ENCODE measurements around the gene RDH13. TPM values are rescaled to one million over a fixed set of nuclear protein-coding genes. Genes with fewer than 3 reads are reported as not detected.
A peak's percentile ranks its signal among the peaks of the same experiment; 100 is the strongest.

The RDH13 gene
- total RNA-seq, 1 donor from 2014 or later, result 37.9 TPM

DNA sequence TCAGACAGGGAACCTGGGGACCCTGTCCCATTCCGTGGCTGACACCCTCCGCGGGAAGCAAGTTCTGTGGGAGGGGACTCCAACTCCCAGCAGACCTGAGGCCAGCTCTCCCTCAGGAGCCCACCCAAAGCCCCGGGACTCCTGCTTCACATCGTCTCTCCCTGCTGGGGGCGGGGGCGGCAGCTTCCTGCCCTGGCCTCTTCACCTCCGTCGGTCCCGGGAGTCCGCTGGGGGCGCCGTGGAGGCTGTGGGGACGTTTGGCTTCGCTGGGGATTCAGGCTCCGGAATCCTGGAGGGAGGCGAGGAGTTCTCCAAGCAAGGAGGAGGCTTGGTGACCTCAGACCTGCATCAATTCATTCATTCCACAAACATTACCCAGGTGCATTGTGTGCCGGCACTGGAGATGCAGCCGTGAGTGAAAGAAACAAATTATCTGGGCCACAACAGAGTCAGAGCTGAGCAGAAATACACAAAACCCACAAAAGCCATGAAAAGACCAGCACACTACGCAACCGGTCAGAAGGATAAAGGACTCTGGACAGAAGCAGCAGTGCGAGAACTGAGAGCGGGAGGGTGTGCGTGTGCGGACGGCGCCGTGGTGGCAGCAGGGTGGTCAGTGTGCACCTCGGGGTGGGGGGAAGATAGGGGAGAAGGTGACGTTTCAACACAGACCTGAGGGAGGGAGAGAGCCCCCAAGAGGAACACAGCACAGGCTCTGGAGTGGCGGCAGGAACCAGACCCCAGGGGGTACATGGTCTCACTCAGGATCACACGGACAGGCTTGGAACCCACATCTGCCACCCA is 31.7 kb upstream of the RDH13 start:
- H3K36me3 Mint-ChIP-seq, result no peaks in the 10 kb centered on the region
- H3K27me3 Mint-ChIP-seq, result peaks cover under 1% of the 10 kb centered on the region
- no peak overlapping the region for H3K4me3 Mint-ChIP-seq
- peak overlapping the region; percentile 38 for H3K27ac Mint-ChIP-seq
- peaks cover 5% of the 10 kb centered on the region for H3K4me1 Mint-ChIP-seq (ENCODE audit: unreplicated experiment)
- TF ChIP-seq, protein P1, sequence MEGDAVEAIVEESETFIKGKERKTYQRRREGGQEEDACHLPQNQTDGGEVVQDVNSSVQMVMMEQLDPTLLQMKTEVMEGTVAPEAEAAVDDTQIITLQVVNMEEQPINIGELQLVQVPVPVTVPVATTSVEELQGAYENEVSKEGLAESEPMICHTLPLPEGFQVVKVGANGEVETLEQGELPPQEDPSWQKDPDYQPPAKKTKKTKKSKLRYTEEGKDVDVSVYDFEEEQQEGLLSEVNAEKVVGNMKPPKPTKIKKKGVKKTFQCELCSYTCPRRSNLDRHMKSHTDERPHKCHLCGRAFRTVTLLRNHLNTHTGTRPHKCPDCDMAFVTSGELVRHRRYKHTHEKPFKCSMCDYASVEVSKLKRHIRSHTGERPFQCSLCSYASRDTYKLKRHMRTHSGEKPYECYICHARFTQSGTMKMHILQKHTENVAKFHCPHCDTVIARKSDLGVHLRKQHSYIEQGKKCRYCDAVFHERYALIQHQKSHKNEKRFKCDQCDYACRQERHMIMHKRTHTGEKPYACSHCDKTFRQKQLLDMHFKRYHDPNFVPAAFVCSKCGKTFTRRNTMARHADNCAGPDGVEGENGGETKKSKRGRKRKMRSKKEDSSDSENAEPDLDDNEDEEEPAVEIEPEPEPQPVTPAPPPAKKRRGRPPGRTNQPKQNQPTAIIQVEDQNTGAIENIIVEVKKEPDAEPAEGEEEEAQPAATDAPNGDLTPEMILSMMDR (conservative IDR thresholded peaks at IDR 0.05), result no peak
- H3K9me3 Mint-ChIP-seq, result no peaks in the 10 kb centered on the region
- DNase-seq (ENCODE audit: extremely low spot score, unreplicated experiment), result no peak

DNA sequence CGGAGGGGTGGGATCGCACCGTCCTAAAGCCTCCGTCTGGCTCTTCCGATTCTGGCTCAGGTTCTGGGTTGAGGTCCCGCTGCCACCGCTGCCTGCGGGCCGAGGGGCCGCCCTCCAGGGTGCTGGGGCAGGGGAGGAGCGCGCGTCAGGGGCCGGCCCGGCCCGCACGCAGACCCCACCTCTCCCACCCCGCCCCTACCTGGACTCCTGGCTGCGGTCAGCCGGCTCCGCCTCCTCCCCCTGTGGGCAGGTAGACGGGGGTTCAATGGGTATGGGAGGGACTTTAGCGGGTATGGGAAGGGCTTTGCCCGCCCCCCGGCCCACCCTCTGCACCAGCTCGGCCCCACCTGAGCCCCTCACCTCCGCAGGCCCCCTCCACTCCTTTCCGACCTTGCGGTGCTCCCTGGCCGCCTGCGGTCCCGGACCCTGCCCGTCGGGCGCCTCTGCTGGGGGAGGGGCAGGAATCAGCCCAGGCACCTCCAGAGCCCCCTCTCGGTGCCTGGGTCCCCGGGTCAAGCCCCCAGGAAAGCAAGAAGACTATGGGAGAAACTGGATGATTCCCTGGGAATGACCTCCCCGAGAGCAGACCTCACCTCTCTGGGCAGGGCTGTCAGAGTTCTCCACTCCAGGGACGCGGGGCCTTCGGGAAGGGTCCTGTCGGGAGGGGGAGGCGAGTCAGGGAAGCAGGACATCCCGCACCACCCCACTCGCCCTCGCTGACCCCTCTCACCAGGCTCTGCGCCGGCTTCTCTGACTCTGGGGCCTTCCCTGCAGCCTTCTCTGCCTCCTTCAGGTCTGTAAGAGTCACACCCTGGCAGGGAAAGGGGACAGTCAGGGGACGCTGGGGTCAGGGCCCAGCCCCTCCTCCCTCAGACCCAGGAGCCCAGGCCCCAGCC is 29.7 kb upstream of the RDH13 start:
- H3K36me3 Mint-ChIP-seq, result peaks cover 5% of the 10 kb centered on the region
- no peak for DNase-seq (ENCODE audit: extremely low spot score, unreplicated experiment)
- TF ChIP-seq, protein P1 (conservative IDR thresholded peaks at IDR 0.05), result no peak
- H3K9me3 Mint-ChIP-seq, result no peaks in the 10 kb centered on the region
- H3K4me3 Mint-ChIP-seq, result no peak overlapping the region
- no peak overlapping the region for H3K27ac Mint-ChIP-seq
- H3K4me1 Mint-ChIP-seq (ENCODE audit: unreplicated experiment), result peaks cover 19% of the 10 kb centered on the region
- H3K27me3 Mint-ChIP-seq, result peaks cover 16% of the 10 kb centered on the region

DNA sequence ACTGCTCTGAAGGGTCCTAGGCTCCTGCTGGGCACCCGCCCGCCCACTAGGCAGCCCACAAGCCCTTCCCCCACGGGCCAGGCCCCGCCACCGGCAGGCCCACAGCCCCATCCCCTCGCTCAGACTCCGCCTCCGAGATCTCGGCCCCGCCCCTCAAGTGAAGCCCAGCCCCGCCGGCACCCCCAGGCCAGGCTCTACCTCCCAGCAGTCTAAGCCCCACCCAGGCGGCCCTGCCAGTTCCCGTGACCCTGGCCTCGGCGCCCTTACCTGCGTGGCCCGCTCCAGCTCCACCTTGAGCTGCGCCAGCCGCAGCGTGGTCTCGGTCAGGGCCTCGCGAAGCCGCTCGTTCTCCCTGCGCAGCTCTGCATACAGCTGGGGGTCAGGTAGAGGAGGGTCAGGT is 29.0 kb upstream of the RDH13 start:
- H3K27ac Mint-ChIP-seq, result no peak overlapping the region
- TF ChIP-seq, protein P1 (conservative IDR thresholded peaks at IDR 0.05), result no peak
- H3K4me3 Mint-ChIP-seq, result no peak overlapping the region
- H3K27me3 Mint-ChIP-seq, result peaks cover 16% of the 10 kb centered on the region
- H3K36me3 Mint-ChIP-seq, result peaks cover 5% of the 10 kb centered on the region
- H3K4me1 Mint-ChIP-seq (ENCODE audit: unreplicated experiment), result peaks cover 22% of the 10 kb centered on the region
- DNase-seq (ENCODE audit: extremely low spot score, unreplicated experiment), result no peak
- H3K9me3 Mint-ChIP-seq, result no peaks in the 10 kb centered on the region

DNA sequence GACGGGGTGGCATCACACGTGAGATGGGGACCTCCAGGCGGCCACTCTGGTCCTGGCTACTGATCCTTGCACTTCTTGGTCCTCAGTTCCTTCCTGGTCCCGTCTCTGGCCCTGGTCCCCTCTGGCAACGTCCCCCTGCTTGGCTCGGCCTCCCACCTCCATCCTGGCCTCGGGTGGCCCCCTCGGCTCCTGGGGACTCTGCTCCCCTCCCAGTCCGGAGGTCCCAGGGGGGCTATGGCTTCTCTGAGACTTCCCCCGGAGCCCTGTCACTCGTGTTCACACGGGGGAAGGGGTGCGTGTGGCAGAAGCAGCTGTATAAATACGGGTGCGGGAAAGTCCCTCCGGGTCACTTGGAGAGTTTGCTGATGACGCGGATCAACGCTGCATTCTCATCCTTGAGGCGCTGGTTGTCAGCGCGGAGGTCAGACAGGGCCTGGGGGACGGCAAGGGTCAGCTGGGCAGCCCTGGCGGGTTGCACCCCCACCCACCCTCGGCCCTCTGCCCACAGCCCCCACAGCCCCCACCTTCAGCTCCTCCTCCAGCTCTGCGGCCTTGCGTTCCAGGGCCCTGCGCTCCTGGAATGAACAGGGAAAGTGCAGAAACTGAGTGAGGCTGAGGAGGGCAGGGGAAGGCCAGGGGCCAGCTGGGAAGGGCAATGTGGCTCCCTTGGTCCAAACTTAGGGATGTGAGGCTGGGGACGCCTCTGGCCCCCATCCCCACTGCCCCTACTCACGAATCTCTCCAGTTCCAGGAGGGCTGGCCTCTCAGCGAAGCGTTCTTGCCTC is 28.4 kb upstream of the RDH13 start:
- DNase-seq (ENCODE audit: extremely low spot score, unreplicated experiment), result no peak
- TF ChIP-seq, protein P1 (conservative IDR thresholded peaks at IDR 0.05), result no peak
- H3K27ac Mint-ChIP-seq, result no peak overlapping the region
- peaks cover 22% of the 10 kb centered on the region for H3K4me1 Mint-ChIP-seq (ENCODE audit: unreplicated experiment)
- peaks cover 5% of the 10 kb centered on the region for H3K36me3 Mint-ChIP-seq
- H3K9me3 Mint-ChIP-seq, result no peaks in the 10 kb centered on the region
- no peak overlapping the region for H3K4me3 Mint-ChIP-seq
- peaks cover 19% of the 10 kb centered on the region for H3K27me3 Mint-ChIP-seq

DNA sequence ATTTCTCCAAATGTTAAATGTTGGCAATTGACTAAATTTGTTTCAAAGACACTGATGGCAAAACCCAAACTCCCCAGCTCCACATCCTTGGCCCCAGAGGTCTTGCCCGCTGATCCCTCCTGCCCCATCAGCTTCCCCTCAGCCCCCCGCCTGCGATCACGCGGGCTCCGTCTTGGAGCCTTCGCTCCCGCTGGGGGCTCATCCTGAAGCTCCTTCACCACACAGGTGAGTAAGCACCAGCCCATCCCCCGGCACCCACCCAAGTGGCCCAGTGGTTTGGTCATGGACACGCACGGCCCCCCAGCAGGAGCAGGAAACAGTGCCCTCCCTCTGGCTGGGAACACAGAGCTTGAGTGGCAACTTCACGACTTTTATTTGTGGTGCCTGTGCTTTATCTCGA is 27.6 kb upstream of the RDH13 start:
- Mint-ChIP-seq H3K4me1 (ENCODE audit: unreplicated experiment) (peaks cover 22% of the 10 kb centered on the region), H3K36me3 (peaks cover 5% of the 10 kb centered on the region), H3K27me3 (peaks cover 25% of the 10 kb centered on the region), H3K9me3 (no peaks in the 10 kb centered on the region), H3K4me3 (no peak overlapping the region), H3K27ac (no peak overlapping the region)
- TF ChIP-seq, protein P1 (conservative IDR thresholded peaks at IDR 0.05), result no peak
- DNase-seq (ENCODE audit: extremely low spot score, unreplicated experiment), result no peak
